Testis (tissue), 3 donors: ENCODE results near the gene RAD18. TPM values are rescaled to one million over a fixed set of nuclear protein-coding genes. Genes with fewer than 3 reads are reported as not detected.

Experiments
- DNase-seq: peaks from one replicate; pipeline ENCODE4 v3.0.0-alpha.2; 2019
- H3K27ac ChIP-seq, 2 donors: fragments of 200-600 bp; sonication (generic); one replicate each; pipeline ENCODE4 v1.5.1; 2019
- H3K27me3 ChIP-seq: fragments of 200-600 bp; sonication (generic); one replicate; pipeline ENCODE4 v1.5.1; 2019
- H3K36me3 ChIP-seq: fragments of 200-600 bp; sonication (generic); one replicate; pipeline ENCODE4 v1.5.1; 2017; ENCODE audit warnings: low read depth; ENCODE audit errors: missing control alignments
- H3K4me1 ChIP-seq: fragments of 200-600 bp; sonication (generic); one replicate; pipeline ENCODE4 v1.5.1; 2019
- H3K4me3 ChIP-seq, 2 donors: fragments of 200-600 bp; sonication (generic); one replicate each; pipeline ENCODE4 v1.5.1; 2017 to 2019
- H3K9me3 ChIP-seq: fragments of 200-600 bp; sonication (generic); one replicate; pipeline ENCODE4 v1.5.1; 2017
- POLR2A ChIP-seq: fragments of 450-650 bp; IDR thresholded peaks from one replicate; pipeline ENCODE4 v1.6.1; 2017; ENCODE audit warnings: antibody characterized with exemption, mild to moderate bottlenecking, moderate library complexity
- WGBS, 2 donors: methylation state at CpG; one replicate each; pipeline ENCODE4 v1.1.5; 2018; 5-methylcytosine and 5-hydroxymethylcytosine counted together
- intact Hi-C: fragments of 100-400 bp; cut with DNase I; formaldehyde crosslinking; loops from one replicate; pipeline ENCODE4 v1.15.1; 2023; ENCODE audit warnings: low total_unique reads
- polyA plus RNA-seq: library from polyadenylated mRNA; stranded (reverse); fragments of 350-450 nt; fragmentation: Illumina TruSeq; extraction: RNeasy Lipid Tissue Mini Kit (QIAGEN cat#74804); gene quantifications from one replicate; pipeline ENCODE4 v1.2.3, GENCODE V29; 2014; ENCODE audit warnings: low read depth, low replicate concordance; ENCODE audit not compliant: insufficient read depth
- total RNA-seq, 2 donors: library from RNA; depleted of rRNA; stranded (reverse); fragments of >200 nt; gene quantifications; one replicate each; pipeline ENCODE4 v1.2.3, GENCODE V29; 2016
- TF ChIP-seq, protein P1 (sequence below), 3 experiments: fragments of 450-650 bp in 2 of 3; fragments of 200-600 bp in 1 of 3; sonication (generic) in 1 of 3; IDR thresholded peaks; one replicate each; pipeline ENCODE4 v1.5.1; 2016 to 2019; ENCODE audit warnings: antibody characterized with exemption in 3 of 3, mild to moderate bottlenecking in 2 of 3, moderate library complexity in 1 of 3

RAD18 gene
- total and polyA plus RNA-seq, 3 donors from 2014 or later: 7.6 to 27.0 (median 18.8) TPM

GRCh38 chr3:8891774-8892173 is 71.5 kb downstream of the RAD18 start:
- H3K27ac ChIP-seq: no peak overlapping the region
- no peaks in the 10 kb centered on the region for H3K27me3 ChIP-seq
- no peaks in the 10 kb centered on the region for H3K36me3 ChIP-seq
- intact Hi-C loops: no loop called here
- TF ChIP-seq, protein P1, sequence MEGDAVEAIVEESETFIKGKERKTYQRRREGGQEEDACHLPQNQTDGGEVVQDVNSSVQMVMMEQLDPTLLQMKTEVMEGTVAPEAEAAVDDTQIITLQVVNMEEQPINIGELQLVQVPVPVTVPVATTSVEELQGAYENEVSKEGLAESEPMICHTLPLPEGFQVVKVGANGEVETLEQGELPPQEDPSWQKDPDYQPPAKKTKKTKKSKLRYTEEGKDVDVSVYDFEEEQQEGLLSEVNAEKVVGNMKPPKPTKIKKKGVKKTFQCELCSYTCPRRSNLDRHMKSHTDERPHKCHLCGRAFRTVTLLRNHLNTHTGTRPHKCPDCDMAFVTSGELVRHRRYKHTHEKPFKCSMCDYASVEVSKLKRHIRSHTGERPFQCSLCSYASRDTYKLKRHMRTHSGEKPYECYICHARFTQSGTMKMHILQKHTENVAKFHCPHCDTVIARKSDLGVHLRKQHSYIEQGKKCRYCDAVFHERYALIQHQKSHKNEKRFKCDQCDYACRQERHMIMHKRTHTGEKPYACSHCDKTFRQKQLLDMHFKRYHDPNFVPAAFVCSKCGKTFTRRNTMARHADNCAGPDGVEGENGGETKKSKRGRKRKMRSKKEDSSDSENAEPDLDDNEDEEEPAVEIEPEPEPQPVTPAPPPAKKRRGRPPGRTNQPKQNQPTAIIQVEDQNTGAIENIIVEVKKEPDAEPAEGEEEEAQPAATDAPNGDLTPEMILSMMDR (IDR thresholded peaks at IDR 0.05): no peak
- no peak for TF ChIP-seq POLR2A
- DNase-seq: no peak
- no peak overlapping the region for H3K4me3 ChIP-seq
- no peaks in the 10 kb centered on the region for H3K9me3 ChIP-seq
- WGBS, 2 donors: 55 to 74% methylated on average over 1 of the region's 1 CpG
- no peaks in the 10 kb centered on the region for H3K4me1 ChIP-seq

DNA sequence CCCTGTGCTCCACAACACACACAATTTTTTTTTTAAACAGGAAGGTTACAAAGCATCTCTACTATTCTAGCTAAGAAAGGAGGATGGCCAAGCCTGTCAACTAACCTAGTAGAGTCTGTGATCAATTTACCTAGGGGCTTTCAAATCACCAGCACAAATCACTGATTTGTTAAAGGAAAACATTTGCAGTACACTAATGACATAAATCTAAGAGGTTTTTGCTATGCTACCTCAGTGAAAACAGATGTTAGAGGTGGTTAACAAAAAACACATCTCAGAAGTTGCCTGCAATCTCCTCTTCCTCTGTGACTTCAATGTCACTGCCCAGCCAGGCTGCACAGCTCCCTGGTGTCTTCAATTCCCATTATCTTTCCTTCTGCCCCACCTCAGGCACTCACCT is 72.0 kb downstream of the RAD18 start:
- intact Hi-C loops: no loop called here
- Histone ChIP-seq H3K27ac (no peak overlapping the region), H3K4me1 (no peaks in the 10 kb centered on the region), H3K27me3 (no peaks in the 10 kb centered on the region), H3K4me3 (no peak overlapping the region), H3K36me3 (no peaks in the 10 kb centered on the region), H3K9me3 (no peaks in the 10 kb centered on the region)
- TF ChIP-seq, protein P1 (IDR thresholded peaks at IDR 0.05): no peak
- no peak for TF ChIP-seq POLR2A
- DNase-seq: no peak

GRCh38 chr3:8888301-8888915 is 74.9 kb downstream of the RAD18 start:
- Histone ChIP-seq H3K9me3 (no peaks in the 10 kb centered on the region), H3K27ac (no peak overlapping the region), H3K4me3 (no peak overlapping the region), H3K27me3 (no peaks in the 10 kb centered on the region), H3K4me1 (no peaks in the 10 kb centered on the region), H3K36me3 (no peaks in the 10 kb centered on the region)
- 68 to 89% methylated on average over 6 of the region's 6 CpGs for WGBS, 2 donors
- intact Hi-C loops: no loop called here
- no peak for DNase-seq
- no peak for TF ChIP-seq POLR2A
- TF ChIP-seq, protein P1 (IDR thresholded peaks at IDR 0.05): no peak

- no peaks in the 10 kb centered on the region for H3K27me3 ChIP-seq
- H3K4me3 ChIP-seq: no peak overlapping the region
- DNase-seq: no peak
- intact Hi-C loops: no loop called here
- no peaks in the 10 kb centered on the region for H3K4me1 ChIP-seq
- no peak overlapping the region for H3K27ac ChIP-seq
- TF ChIP-seq POLR2A: no peak
- TF ChIP-seq, protein P1 (IDR thresholded peaks at IDR 0.05): no peak
- no peaks in the 10 kb centered on the region for H3K9me3 ChIP-seq
- WGBS, 2 donors: 66 to 86% methylated on average over 7 of the region's 7 CpGs
- no peaks in the 10 kb centered on the region for H3K36me3 ChIP-seq
Measured at GRCh38 chr3:8887435-8888300, 75.6 kb downstream of the RAD18 start.
